Measurements from ENCODE around the gene FZD8. TPM values are rescaled to one million over a fixed set of nuclear protein-coding genes. Genes with fewer than 3 reads are reported as not detected.

FZD8 gene
- total and polyA plus RNA-seq, 2 of the 4 experiments (the other 2 are of a cell fraction) = 3.6 to 3.9 TPM

DNA sequence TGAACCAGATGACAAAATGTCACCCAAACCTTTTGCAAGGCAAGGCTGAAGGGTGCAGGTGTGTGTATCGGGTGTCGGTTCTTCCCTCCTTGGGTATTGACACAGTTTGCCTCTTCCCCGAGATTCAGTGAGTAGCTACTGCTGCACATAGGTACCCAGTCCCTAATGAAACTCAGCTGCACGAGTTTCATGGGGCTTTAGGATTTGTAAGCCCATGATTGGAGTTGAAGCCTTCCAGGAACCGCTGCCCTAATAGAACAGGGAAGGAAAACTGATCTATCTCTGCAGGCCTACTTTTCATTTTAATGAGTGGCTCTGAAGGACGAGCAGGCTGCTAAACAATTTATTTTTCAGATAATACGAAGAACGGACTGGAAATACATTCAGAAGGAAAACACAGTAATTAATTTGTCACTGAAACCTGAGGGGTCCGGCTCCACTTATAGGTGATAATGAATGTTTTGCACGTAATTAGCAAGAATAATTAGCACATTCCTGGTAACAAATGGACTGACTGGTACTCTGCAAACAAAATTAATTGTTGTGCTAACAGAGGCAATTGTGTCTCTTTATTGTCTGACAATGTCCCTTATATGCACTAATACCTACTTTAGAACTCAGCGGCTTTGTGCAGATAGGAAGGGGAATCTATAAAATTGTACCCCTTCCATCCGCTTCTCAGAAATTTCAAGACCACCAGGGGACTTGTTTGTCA is 49.6 kb upstream of the FZD8 start:
- Histone ChIP-seq H3K4me2 (ENCODE audit: low read depth, low read length) (no peak overlapping the region), H3K4ac (ENCODE audit: low read depth, low read length) (no peak overlapping the region), H2AFZ (replicated peaks; ENCODE audit: low read length, poor library complexity) (no peak overlapping the region), H3K56ac (ENCODE audit: extremely low read depth, insufficient read depth, low read length) (no peak overlapping the region), H3K9me3 (ENCODE audit: control insufficient read depth, insufficient read depth, low read length) (no peaks in the 10 kb centered on the region), H2BK120ac (ENCODE audit: low read depth, low read length) (no peak overlapping the region), H4K5ac (ENCODE audit: low read depth, low read length) (no peak overlapping the region), H3K9me1 (ENCODE audit: insufficient read depth, low read length) (no peaks in the 10 kb centered on the region), H2BK5ac (ENCODE audit: low read depth, low read length, poor library complexity, severe bottlenecking) (no peak overlapping the region), H2AK9ac (replicated peaks; ENCODE audit: low read depth, low read length, poor library complexity) (no peak overlapping the region), H3K23ac (ENCODE audit: low read depth, low read length) (no peak overlapping the region), H3K14ac (replicated peaks; ENCODE audit: low read depth, low read length) (no peak overlapping the region), H2BK15ac (ENCODE audit: low read depth, low read length) (no peak overlapping the region), H3K4me1 (ENCODE audit: control insufficient read depth, insufficient read depth, low read length) (no peaks in the 10 kb centered on the region), H4K91ac (ENCODE audit: insufficient read depth, low read depth, low read length) (no peak overlapping the region), H3K36me3 (ENCODE audit: control insufficient read depth, insufficient read depth, low read length) (no peaks in the 10 kb centered on the region), H4K20me1 (ENCODE audit: insufficient read depth, low read length) (no peaks in the 10 kb centered on the region), H3K27me3 (ENCODE audit: control insufficient read depth, insufficient read depth, low read length) (peaks cover 42% of the 10 kb centered on the region), H3K79me1 (ENCODE audit: low read depth in 1 of 2, low read length in 2 of 2) (no peaks in the 10 kb centered on the region), H3K18ac (ENCODE audit: low read depth, low read length) (no peak overlapping the region), H3K27ac (ENCODE audit: insufficient read depth, low read length) (no peak overlapping the region), H3K9ac (ENCODE audit: low read depth, low read length) (no peak overlapping the region), H2AK5ac (ENCODE audit: low read depth, low read length) (no peak overlapping the region), H4K8ac (ENCODE audit: low read depth in 2 of 2, low read length in 2 of 2) (no peak overlapping the region), H3K4me3 (ENCODE audit: insufficient read depth, low read depth, low read length) (no peak overlapping the region), H2BK20ac (ENCODE audit: low read depth, low read length) (no peak overlapping the region)
- intact Hi-C loops (cut with micrococcal nuclease) (no loop called here), dilution Hi-C loops (cut with HindIII; ENCODE audit: low sequenced_read_pairs, unreplicated experiment) (no loop called here), in situ Hi-C loops (cut with MboI; ENCODE audit: low sequenced_read_pairs) (no loop called here)
- CTCF ChIA-PET = interaction anchor here (0.6 kb wide), 1 partner anchor 1024 kb away, joined by 3 read pairs; no protein-coding TSS in a partner anchor
- ATAC-seq (ENCODE audit: low read depth) (no peak), DNase-seq (no peak)
- no TSS peak for BruUV-seq (replicated peaks)
- 8% methylated on average over 2 of the region's 12 CpGs; no CpG with 5 or more reads in 1 of the 2 experiments for WGBS, 2 experiments (ENCODE audit: extremely low coverage in 2 of 2, insufficient read length in 1 of 2)
- TF ChIP-seq, protein P1, sequence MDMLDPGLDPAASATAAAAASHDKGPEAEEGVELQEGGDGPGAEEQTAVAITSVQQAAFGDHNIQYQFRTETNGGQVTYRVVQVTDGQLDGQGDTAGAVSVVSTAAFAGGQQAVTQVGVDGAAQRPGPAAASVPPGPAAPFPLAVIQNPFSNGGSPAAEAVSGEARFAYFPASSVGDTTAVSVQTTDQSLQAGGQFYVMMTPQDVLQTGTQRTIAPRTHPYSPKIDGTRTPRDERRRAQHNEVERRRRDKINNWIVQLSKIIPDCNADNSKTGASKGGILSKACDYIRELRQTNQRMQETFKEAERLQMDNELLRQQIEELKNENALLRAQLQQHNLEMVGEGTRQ (IDR thresholded peaks at IDR 0.05; ENCODE audit: low read depth, low read length) = no peak
- TF ChIP-seq, protein P2, sequence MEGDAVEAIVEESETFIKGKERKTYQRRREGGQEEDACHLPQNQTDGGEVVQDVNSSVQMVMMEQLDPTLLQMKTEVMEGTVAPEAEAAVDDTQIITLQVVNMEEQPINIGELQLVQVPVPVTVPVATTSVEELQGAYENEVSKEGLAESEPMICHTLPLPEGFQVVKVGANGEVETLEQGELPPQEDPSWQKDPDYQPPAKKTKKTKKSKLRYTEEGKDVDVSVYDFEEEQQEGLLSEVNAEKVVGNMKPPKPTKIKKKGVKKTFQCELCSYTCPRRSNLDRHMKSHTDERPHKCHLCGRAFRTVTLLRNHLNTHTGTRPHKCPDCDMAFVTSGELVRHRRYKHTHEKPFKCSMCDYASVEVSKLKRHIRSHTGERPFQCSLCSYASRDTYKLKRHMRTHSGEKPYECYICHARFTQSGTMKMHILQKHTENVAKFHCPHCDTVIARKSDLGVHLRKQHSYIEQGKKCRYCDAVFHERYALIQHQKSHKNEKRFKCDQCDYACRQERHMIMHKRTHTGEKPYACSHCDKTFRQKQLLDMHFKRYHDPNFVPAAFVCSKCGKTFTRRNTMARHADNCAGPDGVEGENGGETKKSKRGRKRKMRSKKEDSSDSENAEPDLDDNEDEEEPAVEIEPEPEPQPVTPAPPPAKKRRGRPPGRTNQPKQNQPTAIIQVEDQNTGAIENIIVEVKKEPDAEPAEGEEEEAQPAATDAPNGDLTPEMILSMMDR (conservative IDR thresholded peaks at IDR 0.05; ENCODE audit: low read depth, low read length) = no peak
- TF ChIP-seq, protein P3, sequence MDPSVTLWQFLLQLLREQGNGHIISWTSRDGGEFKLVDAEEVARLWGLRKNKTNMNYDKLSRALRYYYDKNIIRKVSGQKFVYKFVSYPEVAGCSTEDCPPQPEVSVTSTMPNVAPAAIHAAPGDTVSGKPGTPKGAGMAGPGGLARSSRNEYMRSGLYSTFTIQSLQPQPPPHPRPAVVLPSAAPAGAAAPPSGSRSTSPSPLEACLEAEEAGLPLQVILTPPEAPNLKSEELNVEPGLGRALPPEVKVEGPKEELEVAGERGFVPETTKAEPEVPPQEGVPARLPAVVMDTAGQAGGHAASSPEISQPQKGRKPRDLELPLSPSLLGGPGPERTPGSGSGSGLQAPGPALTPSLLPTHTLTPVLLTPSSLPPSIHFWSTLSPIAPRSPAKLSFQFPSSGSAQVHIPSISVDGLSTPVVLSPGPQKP (IDR thresholded peaks at IDR 0.05; ENCODE audit: borderline replicate concordance, low read depth, low read length) = no peak
- TF ChIP-seq NFE2L2 (IDR thresholded peaks at IDR 0.05; ENCODE audit: low read depth, low read length) (no peak), FOS (IDR thresholded peaks at IDR 0.05; ENCODE audit: low read depth, low read length) (no peak), CEBPB (IDR thresholded peaks at IDR 0.05; ENCODE audit: low read depth, low read length) (no peak), RFX5 (IDR thresholded peaks at IDR 0.05; ENCODE audit: low read depth, low read length) (no peak), MXI1 (IDR thresholded peaks at IDR 0.05; ENCODE audit: borderline replicate concordance, low read depth, low read length) (no peak), BHLHE40 (IDR thresholded peaks at IDR 0.05; ENCODE audit: low read depth, low read length) (no peak)
- POLR2A ChIA-PET (ENCODE audit: unreplicated experiment) = no interaction called here
